ENCODE measurements around the gene YBEY. TPM values are rescaled to one million over a fixed set of nuclear protein-coding genes. Genes with fewer than 3 reads are reported as not detected.

YBEY gene
- total RNA-seq, 1 donor from 2014 or later, result 23.0 TPM

DNA sequence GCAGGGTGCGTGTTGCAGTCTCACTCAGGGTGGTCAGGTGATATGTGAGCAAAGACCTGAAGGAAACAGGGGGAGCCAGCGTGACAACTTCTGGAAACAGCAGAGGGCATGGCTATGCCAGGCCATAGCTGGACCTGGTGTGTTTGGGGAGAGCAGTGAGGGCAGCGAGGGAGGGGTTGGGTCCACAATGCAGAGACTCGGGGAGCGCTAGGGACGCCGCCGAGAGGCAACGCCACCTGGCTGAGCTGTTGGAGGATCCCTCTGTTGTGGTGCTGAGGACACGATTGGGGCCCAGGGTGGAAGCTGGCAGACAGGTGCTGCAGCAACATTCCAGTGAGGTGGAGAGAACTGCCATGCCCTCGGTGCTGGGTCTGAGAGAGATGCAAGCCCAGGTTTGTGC is 31.0 kb upstream of the YBEY start:
- DNase-seq (ENCODE audit: low read depth, low spot score), result no peak
- TF ChIP-seq, protein P1, sequence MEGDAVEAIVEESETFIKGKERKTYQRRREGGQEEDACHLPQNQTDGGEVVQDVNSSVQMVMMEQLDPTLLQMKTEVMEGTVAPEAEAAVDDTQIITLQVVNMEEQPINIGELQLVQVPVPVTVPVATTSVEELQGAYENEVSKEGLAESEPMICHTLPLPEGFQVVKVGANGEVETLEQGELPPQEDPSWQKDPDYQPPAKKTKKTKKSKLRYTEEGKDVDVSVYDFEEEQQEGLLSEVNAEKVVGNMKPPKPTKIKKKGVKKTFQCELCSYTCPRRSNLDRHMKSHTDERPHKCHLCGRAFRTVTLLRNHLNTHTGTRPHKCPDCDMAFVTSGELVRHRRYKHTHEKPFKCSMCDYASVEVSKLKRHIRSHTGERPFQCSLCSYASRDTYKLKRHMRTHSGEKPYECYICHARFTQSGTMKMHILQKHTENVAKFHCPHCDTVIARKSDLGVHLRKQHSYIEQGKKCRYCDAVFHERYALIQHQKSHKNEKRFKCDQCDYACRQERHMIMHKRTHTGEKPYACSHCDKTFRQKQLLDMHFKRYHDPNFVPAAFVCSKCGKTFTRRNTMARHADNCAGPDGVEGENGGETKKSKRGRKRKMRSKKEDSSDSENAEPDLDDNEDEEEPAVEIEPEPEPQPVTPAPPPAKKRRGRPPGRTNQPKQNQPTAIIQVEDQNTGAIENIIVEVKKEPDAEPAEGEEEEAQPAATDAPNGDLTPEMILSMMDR (conservative IDR thresholded peaks at IDR 0.05), result no peak
- Mint-ChIP-seq H3K4me1 (peaks cover 6% of the 10 kb centered on the region), H3K27ac (ENCODE audit: unreplicated experiment) (peak overlapping the region; percentile 63), H3K4me3 (no peak overlapping the region), H3K9me3 (no peaks in the 10 kb centered on the region), H3K27me3 (ENCODE audit: low read depth) (no peaks in the 10 kb centered on the region), H3K36me3 (ENCODE audit: low read depth) (peaks cover 17% of the 10 kb centered on the region)

DNA sequence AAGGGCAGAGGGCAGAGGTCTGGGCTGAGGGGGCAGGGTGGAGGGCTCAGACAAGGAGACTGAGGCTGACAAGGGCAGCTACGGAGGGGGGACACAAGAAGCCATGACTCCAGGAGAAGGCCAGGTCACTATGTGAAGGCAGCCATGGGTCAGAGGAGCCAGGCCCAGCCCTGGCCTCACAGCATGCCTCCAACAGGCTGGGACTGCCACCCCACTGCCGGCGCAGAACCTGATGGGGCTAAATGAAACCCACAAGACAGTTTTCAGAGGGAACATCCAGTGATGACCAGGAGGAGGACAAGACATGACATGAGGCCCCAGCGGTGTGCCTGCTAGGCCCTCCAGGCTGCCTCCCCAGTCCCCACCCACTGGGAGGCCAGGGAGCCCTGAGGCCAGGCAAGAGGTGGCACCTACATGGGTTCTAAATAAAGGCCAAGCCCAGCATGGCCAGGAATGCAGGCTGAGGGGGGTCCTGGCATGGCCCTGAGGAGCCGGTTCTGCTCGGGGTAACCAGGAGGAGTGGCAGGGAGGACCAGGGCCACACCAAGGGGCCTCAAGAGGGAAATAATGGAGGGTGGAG is 30.3 kb upstream of the YBEY start:
- Mint-ChIP-seq H3K36me3 (ENCODE audit: low read depth) (peaks cover 17% of the 10 kb centered on the region), H3K27ac (ENCODE audit: unreplicated experiment) (no peak overlapping the region), H3K4me3 (no peak overlapping the region), H3K4me1 (peaks cover 6% of the 10 kb centered on the region), H3K9me3 (no peaks in the 10 kb centered on the region), H3K27me3 (ENCODE audit: low read depth) (no peaks in the 10 kb centered on the region)
- no peak for DNase-seq (ENCODE audit: low read depth, low spot score)
- TF ChIP-seq, protein P1 (conservative IDR thresholded peaks at IDR 0.05), result no peak

DNA sequence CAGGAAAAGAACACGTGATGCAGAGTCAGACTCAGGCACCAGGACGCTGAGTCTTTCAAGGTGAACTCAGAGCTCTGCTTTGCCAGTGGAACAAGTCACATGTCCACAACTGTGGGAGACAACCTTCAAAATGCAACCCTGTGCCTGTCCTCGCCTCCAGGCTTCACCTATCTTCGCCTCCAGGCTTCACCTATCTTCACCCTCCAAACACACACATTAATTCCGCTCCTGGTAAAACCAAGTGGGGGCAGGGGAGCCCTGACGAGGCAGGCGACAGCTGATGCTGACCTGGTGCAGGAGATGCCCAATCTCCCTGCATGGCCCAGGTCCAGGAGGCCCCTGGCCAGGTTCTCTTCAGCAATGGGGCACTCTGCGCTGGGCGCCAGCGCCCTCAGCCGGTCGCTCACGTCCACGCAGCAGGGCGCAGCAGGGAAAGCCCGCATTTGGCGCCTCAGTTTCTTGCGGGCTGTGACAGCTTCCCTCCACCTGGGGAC is 29.6 kb upstream of the YBEY start:
- DNase-seq (ENCODE audit: low read depth, low spot score), result no peak
- peaks cover 6% of the 10 kb centered on the region for H3K4me1 Mint-ChIP-seq
- TF ChIP-seq, protein P1 (conservative IDR thresholded peaks at IDR 0.05), result no peak
- no peaks in the 10 kb centered on the region for H3K9me3 Mint-ChIP-seq
- peaks cover 17% of the 10 kb centered on the region for H3K36me3 Mint-ChIP-seq (ENCODE audit: low read depth)
- H3K27me3 Mint-ChIP-seq (ENCODE audit: low read depth), result no peaks in the 10 kb centered on the region
- H3K27ac Mint-ChIP-seq (ENCODE audit: unreplicated experiment), result no peak overlapping the region
- no peak overlapping the region for H3K4me3 Mint-ChIP-seq

DNA sequence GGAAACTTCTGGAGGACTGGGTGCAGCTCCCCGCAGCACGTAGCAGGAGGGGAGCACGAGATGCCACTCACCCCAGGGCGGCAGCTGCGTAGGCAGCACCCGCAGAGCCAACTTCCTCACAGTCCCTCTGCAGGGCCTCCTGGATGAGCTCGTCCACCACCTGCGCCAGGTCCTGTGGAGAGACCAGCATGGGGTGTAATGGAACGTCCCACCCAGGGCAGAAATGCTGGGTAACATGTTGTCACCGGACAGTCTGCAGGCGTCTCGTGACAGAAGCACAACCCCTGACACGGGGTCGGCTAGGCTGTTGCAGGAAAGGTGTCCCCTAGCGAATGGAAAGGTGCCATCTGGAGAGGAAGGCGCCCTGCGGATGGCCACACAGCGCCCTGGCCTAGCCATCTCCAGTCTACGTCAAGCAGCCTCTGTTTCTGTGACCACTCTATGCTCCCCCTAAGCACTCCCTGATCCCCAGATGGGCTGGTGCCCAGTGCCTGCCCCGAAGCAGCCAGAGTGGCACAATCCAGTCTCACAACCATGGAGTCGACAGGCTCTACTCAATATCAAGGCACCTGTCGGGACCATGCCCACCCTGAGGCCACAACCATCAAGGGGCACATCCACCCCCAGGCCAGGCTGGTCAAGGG is 22.0 kb upstream of the YBEY start:
- Mint-ChIP-seq H3K4me1 (no peaks in the 10 kb centered on the region), H3K4me3 (no peak overlapping the region), H3K27me3 (ENCODE audit: low read depth) (no peaks in the 10 kb centered on the region), H3K27ac (ENCODE audit: unreplicated experiment) (no peak overlapping the region), H3K36me3 (ENCODE audit: low read depth) (peaks cover 13% of the 10 kb centered on the region), H3K9me3 (no peaks in the 10 kb centered on the region)
- DNase-seq (ENCODE audit: low read depth, low spot score), result no peak
- TF ChIP-seq, protein P1 (conservative IDR thresholded peaks at IDR 0.05), result no peak

DNA sequence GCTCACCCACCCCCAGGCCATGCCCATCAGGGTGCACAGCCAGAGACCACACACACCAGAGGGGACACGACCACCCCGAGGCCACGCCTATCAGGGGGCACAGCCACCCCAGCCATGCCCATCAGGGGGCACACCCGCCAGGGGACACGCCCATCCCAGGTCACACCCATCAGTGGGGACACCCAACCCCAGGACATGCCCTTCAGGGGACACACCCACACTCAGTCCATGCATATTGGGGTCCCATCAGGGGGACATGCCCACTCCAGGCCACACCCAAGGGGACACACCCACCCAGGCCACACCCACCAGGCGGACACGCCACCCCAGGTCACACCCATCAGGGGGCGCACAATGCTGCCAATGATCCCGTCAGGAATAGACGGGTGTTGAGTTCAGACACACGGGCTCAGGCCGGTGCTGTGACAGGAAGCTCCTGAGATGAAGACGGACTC is 21.4 kb upstream of the YBEY start:
- no peaks in the 10 kb centered on the region for H3K27me3 Mint-ChIP-seq (ENCODE audit: low read depth)
- TF ChIP-seq, protein P1 (conservative IDR thresholded peaks at IDR 0.05), result no peak
- H3K4me1 Mint-ChIP-seq, result no peaks in the 10 kb centered on the region
- H3K4me3 Mint-ChIP-seq, result no peak overlapping the region
- H3K27ac Mint-ChIP-seq (ENCODE audit: unreplicated experiment), result no peak overlapping the region
- H3K36me3 Mint-ChIP-seq (ENCODE audit: low read depth), result peaks cover 13% of the 10 kb centered on the region
- DNase-seq (ENCODE audit: low read depth, low spot score), result no peak
- H3K9me3 Mint-ChIP-seq, result no peaks in the 10 kb centered on the region

Data from neural crest cell (in vitro differentiated cells).